Astrocyte of the cerebellum (primary cell): ENCODE results near the gene SEC22A.
"Not testable (repeated sequence)": the region's sequence is repeated elsewhere in the genome, so short reads cannot be mapped to it uniquely, and the experiment has no call there.

Source experiments
- DNase-seq: peaks from one replicate; pipeline ENCODE4 v3.0.0-alpha.2; 2011; ENCODE audit warnings: low read depth
- H3K4me3 ChIP-seq: 2 replicates; pipeline ENCODE4 v1.5.1; 2011; ENCODE audit warnings: mild to moderate bottlenecking, low read depth, low read length, moderate library complexity
- in situ Hi-C: cut with HindIII; loops from 2 replicates; pipeline ENCODE4 v1.10.0; 2017; ENCODE audit warnings: low sequenced_read_pairs
- TF ChIP-seq, protein P1 (sequence below): IDR thresholded peaks from 2 replicates; pipeline ENCODE4 v1.5.1; 2012; ENCODE audit warnings: low read length, low read depth, moderate library complexity, mild to moderate bottlenecking; ENCODE audit errors: missing control alignments

Gene SEC22A

DNA sequence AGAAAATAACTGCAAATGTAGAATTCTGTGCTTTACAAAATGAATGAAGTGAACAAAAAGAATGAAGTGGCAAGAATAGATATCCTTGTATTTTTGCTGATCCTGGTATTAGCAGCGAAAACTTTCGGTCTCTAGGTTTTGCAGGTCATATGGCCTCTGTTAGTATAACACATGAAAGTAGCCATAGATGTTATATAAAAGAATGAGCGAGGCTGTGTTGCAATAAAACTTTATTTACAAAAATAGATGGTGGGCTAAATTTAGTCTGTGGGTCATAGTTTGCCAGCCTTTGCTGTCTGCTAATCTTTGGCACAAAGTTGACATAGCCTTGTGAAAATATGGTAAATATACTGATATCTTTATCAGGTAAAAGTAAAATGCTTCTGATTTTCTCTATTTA, 35.2 kb downstream of the SEC22A start:
- in situ Hi-C loops = no loop called here
- no peak overlapping the region for H3K4me3 ChIP-seq
- no peak for DNase-seq
- TF ChIP-seq, protein P1, sequence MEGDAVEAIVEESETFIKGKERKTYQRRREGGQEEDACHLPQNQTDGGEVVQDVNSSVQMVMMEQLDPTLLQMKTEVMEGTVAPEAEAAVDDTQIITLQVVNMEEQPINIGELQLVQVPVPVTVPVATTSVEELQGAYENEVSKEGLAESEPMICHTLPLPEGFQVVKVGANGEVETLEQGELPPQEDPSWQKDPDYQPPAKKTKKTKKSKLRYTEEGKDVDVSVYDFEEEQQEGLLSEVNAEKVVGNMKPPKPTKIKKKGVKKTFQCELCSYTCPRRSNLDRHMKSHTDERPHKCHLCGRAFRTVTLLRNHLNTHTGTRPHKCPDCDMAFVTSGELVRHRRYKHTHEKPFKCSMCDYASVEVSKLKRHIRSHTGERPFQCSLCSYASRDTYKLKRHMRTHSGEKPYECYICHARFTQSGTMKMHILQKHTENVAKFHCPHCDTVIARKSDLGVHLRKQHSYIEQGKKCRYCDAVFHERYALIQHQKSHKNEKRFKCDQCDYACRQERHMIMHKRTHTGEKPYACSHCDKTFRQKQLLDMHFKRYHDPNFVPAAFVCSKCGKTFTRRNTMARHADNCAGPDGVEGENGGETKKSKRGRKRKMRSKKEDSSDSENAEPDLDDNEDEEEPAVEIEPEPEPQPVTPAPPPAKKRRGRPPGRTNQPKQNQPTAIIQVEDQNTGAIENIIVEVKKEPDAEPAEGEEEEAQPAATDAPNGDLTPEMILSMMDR = no peak

DNA sequence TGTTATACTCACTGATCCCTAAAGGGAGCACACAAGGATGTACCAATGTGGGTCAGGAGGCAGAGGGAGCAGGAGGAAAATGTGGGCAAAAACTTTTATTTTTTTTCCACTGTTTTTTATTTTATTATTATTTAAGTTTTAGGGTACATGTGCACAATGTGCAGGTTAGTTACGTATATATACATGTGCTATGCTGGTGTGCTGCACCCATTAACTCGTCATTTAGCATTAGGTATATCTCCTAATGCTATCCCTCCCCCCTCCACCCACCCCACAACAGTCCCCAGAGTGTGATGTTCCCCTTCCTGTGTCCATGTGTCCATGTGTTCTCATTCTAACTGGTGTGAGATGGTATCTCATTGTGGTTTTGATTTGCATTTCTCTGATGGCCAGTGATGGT, 37.4 kb downstream of the SEC22A start:
- DNase-seq, in situ Hi-C loops, H3K4me3 ChIP-seq: not testable (repeated sequence)

DNA sequence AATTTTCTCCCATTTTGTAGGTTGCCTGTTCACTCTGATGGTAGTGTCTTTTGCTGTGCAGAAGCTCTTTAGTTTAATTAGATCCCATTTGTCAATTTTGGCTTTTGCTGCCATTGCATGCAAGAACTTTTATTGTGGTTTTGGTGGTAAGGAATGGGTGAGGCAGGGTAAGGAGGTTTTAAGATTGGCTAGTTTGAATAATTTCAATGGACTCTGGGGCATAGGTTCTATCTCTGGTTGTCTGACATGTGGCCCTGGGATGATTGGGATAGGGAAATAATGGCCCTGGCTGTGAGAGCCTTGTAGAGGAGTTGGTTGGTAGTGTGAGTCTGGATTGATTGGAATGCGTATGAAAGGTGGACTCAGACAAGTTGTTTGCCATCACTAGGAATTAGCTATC, 38.0 kb downstream of the SEC22A start:
- DNase-seq = no peak
- no peak overlapping the region for H3K4me3 ChIP-seq
- in situ Hi-C loops = no loop called here
- TF ChIP-seq, protein P1 = no peak

DNA sequence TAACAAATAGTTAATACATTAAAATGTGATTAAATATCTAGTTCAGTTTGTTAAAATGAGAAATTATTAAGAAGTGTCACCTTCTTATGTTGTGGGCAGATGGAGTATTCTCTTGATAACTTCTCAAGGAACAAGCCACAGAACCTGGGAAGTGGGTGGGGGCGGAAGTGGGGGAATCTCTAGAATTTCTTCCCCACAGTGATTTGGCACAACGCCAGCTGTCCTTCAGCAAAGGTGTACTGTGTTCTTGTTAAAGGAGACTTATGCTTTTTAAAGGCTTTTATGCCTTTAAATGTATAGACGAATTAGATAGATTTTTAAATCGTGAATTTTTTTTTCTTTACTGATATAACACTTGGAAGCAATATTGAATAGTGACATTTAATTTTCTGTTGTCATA, 42.4 kb downstream of the SEC22A start:
- in situ Hi-C loops = no loop called here
- DNase-seq = no peak
- TF ChIP-seq, protein P1 = no peak
- no peak overlapping the region for H3K4me3 ChIP-seq

DNA sequence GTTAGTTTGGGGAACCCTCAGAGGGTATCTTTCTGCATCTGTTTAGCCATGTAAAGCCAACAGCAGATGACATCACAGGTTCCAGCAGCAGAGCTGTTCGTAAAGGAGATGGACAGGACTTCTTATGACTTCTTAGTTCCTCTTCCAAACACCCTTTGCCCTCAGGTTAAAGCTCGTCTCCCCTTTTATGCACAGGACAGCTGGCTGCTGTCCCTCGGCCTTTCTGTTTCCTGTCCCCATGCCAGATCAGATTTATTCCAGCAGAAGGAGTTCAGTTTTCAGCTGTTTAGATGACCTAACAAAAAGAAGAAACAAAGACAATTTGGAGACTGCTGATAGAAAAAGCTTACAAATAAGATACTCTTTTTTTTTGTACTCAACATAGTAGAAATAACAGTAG, 45.1 kb downstream of the SEC22A start:
- TF ChIP-seq, protein P1 = no peak
- no peak overlapping the region for H3K4me3 ChIP-seq
- DNase-seq = no peak
- in situ Hi-C loops = no loop called here

DNA sequence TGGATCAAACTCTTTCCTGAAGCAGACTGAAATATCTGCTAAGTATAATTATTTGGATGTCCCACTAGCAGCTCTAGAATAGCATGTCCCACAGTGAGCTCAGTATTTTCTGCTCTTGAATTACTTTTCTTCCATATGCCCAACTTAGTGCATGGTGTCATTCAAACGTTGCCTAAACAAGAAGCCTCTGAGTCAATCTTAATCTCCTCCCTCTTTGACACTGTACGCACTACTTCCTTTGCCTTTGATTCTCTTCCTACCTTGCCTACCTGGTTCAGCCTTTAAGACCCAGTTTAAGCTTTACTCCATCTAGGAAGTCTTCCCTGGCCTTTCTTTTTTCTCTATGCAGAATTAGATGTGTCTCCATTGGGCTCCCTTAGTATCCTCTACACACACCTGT, 54.5 kb downstream of the SEC22A start:
- DNase-seq = no peak
- TF ChIP-seq, protein P1 = no peak
- H3K4me3 ChIP-seq = no peak overlapping the region
- in situ Hi-C loops = no loop called here

DNA sequence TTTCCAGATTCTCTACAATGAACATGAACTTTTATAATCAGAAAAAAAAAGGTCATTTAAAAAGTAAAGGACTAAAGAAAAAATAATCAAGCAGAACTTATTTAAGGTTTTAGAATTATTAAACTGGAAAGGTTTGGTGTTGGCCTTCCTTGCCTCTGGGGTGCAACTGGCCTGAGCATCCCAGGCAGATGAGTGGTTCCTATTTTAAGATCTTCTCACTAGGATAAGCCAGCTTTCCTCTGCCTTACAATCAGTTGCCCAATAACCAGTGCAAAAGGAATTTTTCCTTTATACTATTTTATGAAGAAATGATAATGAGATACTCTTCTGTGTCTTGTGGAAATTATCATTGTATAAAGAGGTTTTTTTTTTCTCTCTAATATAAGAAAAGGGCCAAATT, 56.6 kb downstream of the SEC22A start:
- H3K4me3 ChIP-seq = no peak overlapping the region
- TF ChIP-seq, protein P1 = no peak
- in situ Hi-C loops = no loop called here
- no peak for DNase-seq
